Stomach (tissue), 9 donors: ENCODE results near the gene FYN. TPM values are rescaled to one million over a fixed set of nuclear protein-coding genes. Genes with fewer than 3 reads are reported as not detected.

Experiments
- DNase-seq, 2 donors: peaks; one replicate each; pipeline versions ENCODE4 v3.0.0 to v3.0.0-alpha.2; 2013 to 2019
- H3K27ac ChIP-seq, 5 donors: fragments of 200-600 bp in 4 of 5; sonication (generic) in 4 of 5; one replicate each; pipeline ENCODE4 v1.5.1; 2013 to 2019; ENCODE audit warnings: mild to moderate bottlenecking in 1 of 5, moderate library complexity in 1 of 5
- H3K27me3 ChIP-seq, 3 donors: fragments of 200-600 bp; sonication (generic); one replicate each; pipeline ENCODE4 v1.5.1; 2017 to 2019; ENCODE audit warnings: mixed run types in 1 of 3
- H3K36me3 ChIP-seq, 4 donors: fragments of 200-600 bp; sonication (generic); 1 replicate in 3 of 4; 2 replicates in 1 of 4; pipeline ENCODE4 v1.5.1; 2016 to 2019
- H3K4me1 ChIP-seq, 4 donors: fragments of 200-600 bp; sonication (generic); one replicate each; pipeline ENCODE4 v1.5.1; 2016 to 2019
- H3K4me3 ChIP-seq, 4 donors: fragments of 200-600 bp; sonication (generic) in 3 of 4; one replicate each; pipeline ENCODE4 v1.5.1; 2016 to 2019; ENCODE audit warnings: mild to moderate bottlenecking in 1 of 4
- H3K9me3 ChIP-seq, 4 donors: fragments of 200-600 bp; sonication (generic); one replicate each; pipeline ENCODE4 v1.5.1; 2016 to 2019
- CTCF ChIP-seq, 7 experiments: fragments of 450-650 bp in 4 of 7; fragments of 200-600 bp in 3 of 7; sonication (generic) in 3 of 7; IDR thresholded peaks; one replicate each; pipeline ENCODE4 v1.5.1; 2016 to 2019; ENCODE audit warnings: antibody characterized with exemption in 7 of 7, control low read depth in 2 of 7, mild to moderate bottlenecking in 1 of 7
- EP300 ChIP-seq: sonication (generic); formaldehyde crosslinking; IDR thresholded peaks from one replicate; pipeline ENCODE4 v1.6.1; 2017; ENCODE audit warnings: antibody characterized with exemption
- POLR2A ChIP-seq, 4 donors: fragments of 450-650 bp; IDR thresholded peaks; one replicate each; pipeline ENCODE4 v1.6.1; 2016; ENCODE audit warnings: antibody characterized with exemption in 4 of 4, control low read depth in 2 of 4, mild to moderate bottlenecking in 1 of 4, moderate library complexity in 1 of 4
- POLR2AphosphoS5 ChIP-seq, 3 donors: sonication (generic); formaldehyde crosslinking; IDR thresholded peaks; one replicate each; pipeline ENCODE4 v1.6.1; 2016; ENCODE audit warnings: antibody characterized with exemption in 3 of 3
- WGBS, 5 donors: extraction: QIAGEN DNeasy Blood & Tissue Kit in 3 of 5; methylation state at CpG; one replicate each; pipeline versions ENCODE4 v1.1.5 to v1.1.7; 2013 to 2018; 5-methylcytosine and 5-hydroxymethylcytosine counted together
- intact Hi-C: fragments of 100-400 bp; cut with DNase I; formaldehyde crosslinking; loops from one replicate; pipeline ENCODE4 v1.15.1; 2023; ENCODE audit warnings: low total_unique reads
- polyA plus RNA-seq, 3 donors: library from polyadenylated mRNA; stranded (reverse); fragments of 200-250 nt; gene quantifications; one replicate each; pipeline ENCODE4 v1.2.3, GENCODE V29; 2013
- total RNA-seq, 5 donors: library from RNA; depleted of rRNA; stranded (reverse); fragments of >200 nt; gene quantifications; one replicate each; pipeline versions ENCODE4 v1.1.0 to v1.2.3, GENCODE V29; 2014 to 2016
- donor health status: healthy with polysubstance abuse.
- donor health status: Bipolar disorder and iron deficiency.
- donor health status: healthy.

The FYN gene
- total and polyA plus RNA-seq, 8 donors = 8.4 to 146 (median 37.1) TPM

GRCh38 chr6:111668410-111668809 lies 204.8 kb downstream of the FYN start:
- DNase-seq = peak in 1 of 2 donors; percentile 42
- H3K27ac ChIP-seq = peak overlapping the region in 2 of 5 donors; percentile 10 to 49
- peaks cover 9 to 41% (median 39%) of the 10 kb centered on the region in 4 donors for H3K36me3 ChIP-seq
- no peaks in the 10 kb centered on the region for H3K27me3 ChIP-seq
- H3K9me3 ChIP-seq = no peaks in the 10 kb centered on the region
- intact Hi-C loops = no loop called here
- WGBS, 5 donors = 43 to 68% (median 54%) methylated on average over 5 of the region's 5 CpGs
- TF ChIP-seq CTCF (IDR thresholded peaks at IDR 0.05) = peak in 1 of 7 experiments; percentile 20
- no peak for TF ChIP-seq POLR2A (IDR thresholded peaks at IDR 0.05)
- peaks cover 3 to 44% (median 35%) of the 10 kb centered on the region in 4 donors for H3K4me1 ChIP-seq
- H3K4me3 ChIP-seq = no peak overlapping the region

GRCh38 chr6:111667931-111668330 lies 205.3 kb downstream of the FYN start:
- no peak overlapping the region for H3K4me3 ChIP-seq
- no peaks in the 10 kb centered on the region for H3K27me3 ChIP-seq
- peaks cover 9 to 36% (median 34%) of the 10 kb centered on the region in 4 donors for H3K36me3 ChIP-seq
- H3K27ac ChIP-seq = peak overlapping the region in 2 of 5 donors; percentile 10 to 49
- peak in 1 of 2 donors; percentile 76 for DNase-seq
- H3K9me3 ChIP-seq = no peaks in the 10 kb centered on the region
- intact Hi-C loops = no loop called here
- H3K4me1 ChIP-seq = peaks cover 3 to 49% (median 39%) of the 10 kb centered on the region in 4 donors
- WGBS, 5 donors = 53 to 72% (median 65%) methylated on average over 8 of the region's 8 CpGs
- TF ChIP-seq EP300 (no peak), POLR2A (IDR thresholded peaks at IDR 0.05) (no peak), CTCF (IDR thresholded peaks at IDR 0.05) (no peak), POLR2AphosphoS5 (IDR thresholded peaks at IDR 0.05) (no peak)

- no peaks in the 10 kb centered on the region for H3K27me3 ChIP-seq
- peaks cover 4 to 25% (median 23%) of the 10 kb centered on the region in 4 donors for H3K36me3 ChIP-seq
- H3K9me3 ChIP-seq = no peaks in the 10 kb centered on the region
- peak in 1 of 2 donors; percentile 51 for DNase-seq
- no peak for TF ChIP-seq POLR2A (IDR thresholded peaks at IDR 0.05)
- peak in 1 of 3 donors; percentile 56 for TF ChIP-seq POLR2AphosphoS5 (IDR thresholded peaks at IDR 0.05)
- H3K27ac ChIP-seq = peak overlapping the region in 4 of 5 donors; percentile 57 to 74 (median 65)
- H3K4me3 ChIP-seq = no peak overlapping the region
- peaks cover 3 to 59% (median 50%) of the 10 kb centered on the region in 4 donors for H3K4me1 ChIP-seq
- WGBS, 5 donors = 65 to 85% (median 77%) methylated on average over 2 of the region's 2 CpGs
- intact Hi-C loops = no loop called here
These were observed 206.4 kb downstream of the FYN start for GRCh38 chr6:111666847-111667246.

- H3K4me3 ChIP-seq = no peak overlapping the region
- 78 to 91% (median 88%) methylated on average over 7 of the region's 7 CpGs for WGBS, 5 donors
- DNase-seq = peak in 1 of 2 donors; percentile 44
- peak overlapping the region in 4 of 5 donors; percentile 16 to 72 (median 70) for H3K27ac ChIP-seq
- peaks cover 3 to 71% (median 58%) of the 10 kb centered on the region in 4 donors for H3K4me1 ChIP-seq
- intact Hi-C loops = no loop called here
- H3K36me3 ChIP-seq = peaks cover 0 to 4% (median 1%) of the 10 kb centered on the region in 4 donors
- TF ChIP-seq POLR2A (IDR thresholded peaks at IDR 0.05) (no peak), CTCF (IDR thresholded peaks at IDR 0.05) (no peak), POLR2AphosphoS5 (IDR thresholded peaks at IDR 0.05) (no peak), EP300 (no peak)
- no peaks in the 10 kb centered on the region for H3K9me3 ChIP-seq
- H3K27me3 ChIP-seq = no peaks in the 10 kb centered on the region
These were observed 208.7 kb downstream of the FYN start for GRCh38 chr6:111664565-111665030.
